PFSK-1 (cell line): ENCODE measurements around the gene ZC3H7A.

Experiments used
- FOXP2 ChIP-seq: optimal IDR thresholded peaks from 2 replicates; pipeline ENCODE3; 2011; ENCODE audit warnings: borderline replicate concordance, control low read depth, inconsistent platforms; ENCODE audit not compliant: insufficient read depth; ENCODE audit errors: extremely low read length, extremely low read depth
- POLR2AphosphoS5 ChIP-seq: IDR thresholded peaks from 2 replicates; pipeline ENCODE4 v1.6.1; 2012; ENCODE audit warnings: low read depth, mild to moderate bottlenecking, control low read depth, low read length, moderate library complexity
- SIN3A ChIP-seq: IDR thresholded peaks from 2 replicates; pipeline ENCODE4 v1.6.1; 2012; ENCODE audit warnings: mild to moderate bottlenecking, low read length, moderate library complexity, borderline replicate concordance; ENCODE audit not compliant: insufficient read depth
- TAF1 ChIP-seq: IDR thresholded peaks from 2 replicates; pipeline ENCODE4 v1.6.1; 2012; ENCODE audit warnings: low read length, control low read depth, borderline replicate concordance; ENCODE audit not compliant: insufficient read depth
- TF ChIP-seq, protein P1 (sequence below), 2 experiments: IDR thresholded peaks; 2 replicates each; pipeline versions ENCODE4 v1.6.1 to v1.8.0; 2011 to 2012; ENCODE audit warnings: low read depth in 2 of 2, low read length in 2 of 2, control low read depth in 1 of 2, inconsistent platforms in 1 of 2, mild to moderate bottlenecking in 1 of 2, moderate library complexity in 1 of 2; ENCODE audit not compliant: insufficient read depth in 1 of 2

ZC3H7A gene

DNA sequence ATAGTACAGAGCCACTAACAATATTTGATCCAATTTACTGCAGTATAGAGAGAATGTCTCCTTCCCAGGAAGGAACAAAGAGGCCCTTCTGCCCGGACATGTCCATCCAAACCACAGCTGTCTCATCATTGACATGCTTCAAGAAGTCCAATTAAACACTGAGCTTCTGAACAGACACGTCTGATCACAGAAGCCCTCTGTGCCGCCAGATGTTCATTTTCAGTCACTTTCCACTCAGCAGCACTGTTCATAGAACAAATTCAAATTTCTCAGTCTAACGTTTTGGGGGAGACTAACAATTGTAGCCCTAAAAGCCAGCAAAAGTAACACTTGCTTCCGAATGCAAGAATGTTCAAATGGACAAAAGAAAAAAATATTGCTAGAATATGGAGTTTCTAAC is 15.3 kb downstream of the ZC3H7A start:
- TF ChIP-seq POLR2AphosphoS5: no peak
- TF ChIP-seq TAF1: no peak
- TF ChIP-seq FOXP2: no peak
- TF ChIP-seq SIN3A: no peak
- TF ChIP-seq, protein P1, sequence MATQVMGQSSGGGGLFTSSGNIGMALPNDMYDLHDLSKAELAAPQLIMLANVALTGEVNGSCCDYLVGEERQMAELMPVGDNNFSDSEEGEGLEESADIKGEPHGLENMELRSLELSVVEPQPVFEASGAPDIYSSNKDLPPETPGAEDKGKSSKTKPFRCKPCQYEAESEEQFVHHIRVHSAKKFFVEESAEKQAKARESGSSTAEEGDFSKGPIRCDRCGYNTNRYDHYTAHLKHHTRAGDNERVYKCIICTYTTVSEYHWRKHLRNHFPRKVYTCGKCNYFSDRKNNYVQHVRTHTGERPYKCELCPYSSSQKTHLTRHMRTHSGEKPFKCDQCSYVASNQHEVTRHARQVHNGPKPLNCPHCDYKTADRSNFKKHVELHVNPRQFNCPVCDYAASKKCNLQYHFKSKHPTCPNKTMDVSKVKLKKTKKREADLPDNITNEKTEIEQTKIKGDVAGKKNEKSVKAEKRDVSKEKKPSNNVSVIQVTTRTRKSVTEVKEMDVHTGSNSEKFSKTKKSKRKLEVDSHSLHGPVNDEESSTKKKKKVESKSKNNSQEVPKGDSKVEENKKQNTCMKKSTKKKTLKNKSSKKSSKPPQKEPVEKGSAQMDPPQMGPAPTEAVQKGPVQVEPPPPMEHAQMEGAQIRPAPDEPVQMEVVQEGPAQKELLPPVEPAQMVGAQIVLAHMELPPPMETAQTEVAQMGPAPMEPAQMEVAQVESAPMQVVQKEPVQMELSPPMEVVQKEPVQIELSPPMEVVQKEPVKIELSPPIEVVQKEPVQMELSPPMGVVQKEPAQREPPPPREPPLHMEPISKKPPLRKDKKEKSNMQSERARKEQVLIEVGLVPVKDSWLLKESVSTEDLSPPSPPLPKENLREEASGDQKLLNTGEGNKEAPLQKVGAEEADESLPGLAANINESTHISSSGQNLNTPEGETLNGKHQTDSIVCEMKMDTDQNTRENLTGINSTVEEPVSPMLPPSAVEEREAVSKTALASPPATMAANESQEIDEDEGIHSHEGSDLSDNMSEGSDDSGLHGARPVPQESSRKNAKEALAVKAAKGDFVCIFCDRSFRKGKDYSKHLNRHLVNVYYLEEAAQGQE (IDR thresholded peaks at IDR 0.05; ENCODE audit: insufficient read depth in 1 of 2, low read depth in 2 of 2, low read length in 2 of 2): no peak

DNA sequence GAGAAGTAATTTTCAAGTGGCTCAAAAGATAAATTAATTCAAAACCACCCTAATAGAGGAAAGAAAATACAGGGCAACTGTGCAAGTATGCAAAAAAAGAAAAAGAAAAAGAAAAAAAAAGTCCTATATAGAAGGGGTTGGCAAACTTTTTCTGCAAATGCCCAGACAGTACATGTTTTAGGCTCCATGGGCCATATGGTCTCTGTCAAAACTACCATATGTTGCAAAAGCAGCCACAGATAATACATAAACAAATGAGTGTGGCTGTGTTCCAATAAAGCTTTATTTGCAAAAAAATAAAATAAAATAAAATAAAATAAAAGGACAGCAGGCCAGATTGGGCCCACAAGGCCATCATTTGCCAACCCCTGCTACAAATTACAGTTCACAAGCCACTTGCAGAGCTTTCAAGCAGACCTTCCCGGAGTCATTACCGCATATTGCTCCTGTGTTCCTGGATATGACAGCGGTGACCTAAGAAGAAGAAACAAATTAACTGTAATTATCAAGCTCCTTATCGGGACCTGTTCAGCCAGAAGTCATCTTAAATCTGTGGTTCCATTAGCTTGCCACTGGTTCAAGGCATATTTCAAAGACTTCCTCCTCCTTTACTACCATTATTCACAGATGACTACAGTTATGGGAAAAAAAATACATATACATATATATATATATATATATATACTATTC is 15.9 kb downstream of the ZC3H7A start:
- TF ChIP-seq POLR2AphosphoS5 (no peak), FOXP2 (no peak), SIN3A (no peak), TAF1 (no peak)
- TF ChIP-seq, protein P1 (IDR thresholded peaks at IDR 0.05; ENCODE audit: insufficient read depth in 1 of 2, low read depth in 2 of 2, low read length in 2 of 2): no peak

DNA sequence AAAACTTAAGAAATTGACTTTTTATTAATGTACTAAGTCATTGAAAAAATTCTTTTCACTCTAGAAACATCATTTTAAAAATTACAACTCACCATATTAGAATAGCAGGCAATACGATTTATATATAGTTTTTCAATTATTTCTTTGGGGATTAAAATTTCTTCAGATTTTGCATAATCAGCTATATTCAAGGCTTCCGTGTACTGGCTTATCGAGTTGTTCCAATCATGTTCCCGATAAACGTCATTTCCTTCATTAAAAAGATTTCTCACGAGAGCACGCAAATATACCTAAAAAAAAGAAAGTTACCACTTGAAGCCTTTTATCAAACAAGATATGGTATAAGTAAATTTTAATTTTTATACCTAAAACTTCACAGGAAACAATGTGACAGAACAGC is 18.0 kb downstream of the ZC3H7A start:
- TF ChIP-seq POLR2AphosphoS5 (no peak), FOXP2 (no peak), TAF1 (no peak), SIN3A (no peak)

DNA sequence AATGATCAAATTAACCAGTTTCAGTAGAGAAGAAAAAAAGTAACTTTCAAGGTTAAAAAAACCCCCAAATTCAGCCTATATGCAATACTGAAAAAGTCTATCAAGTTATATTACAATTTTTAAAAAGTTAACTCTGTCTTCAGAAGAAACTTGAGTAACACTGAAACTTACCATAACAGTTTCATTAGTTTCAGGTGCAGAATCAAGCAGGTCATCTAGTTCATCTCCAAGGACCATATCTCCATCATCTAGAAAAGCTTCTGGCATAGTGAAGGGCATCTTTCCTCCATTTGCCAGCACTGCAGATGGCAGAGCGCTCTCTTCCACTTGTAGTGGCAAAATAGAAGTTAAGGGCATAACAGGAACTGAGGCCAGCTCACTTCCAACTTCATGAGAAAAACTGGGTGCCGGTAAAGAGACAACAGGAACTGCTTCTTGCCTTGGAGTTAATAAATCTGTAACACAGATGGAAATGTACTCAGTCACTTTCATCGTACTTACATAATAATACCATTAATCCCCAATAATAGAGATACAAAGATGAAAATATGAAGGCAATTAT is 22.9 kb downstream of the ZC3H7A start:
- TF ChIP-seq SIN3A (no peak), TAF1 (no peak), FOXP2 (no peak), POLR2AphosphoS5 (no peak)
- TF ChIP-seq, protein P1 (IDR thresholded peaks at IDR 0.05; ENCODE audit: insufficient read depth in 1 of 2, low read depth in 2 of 2, low read length in 2 of 2): no peak

DNA sequence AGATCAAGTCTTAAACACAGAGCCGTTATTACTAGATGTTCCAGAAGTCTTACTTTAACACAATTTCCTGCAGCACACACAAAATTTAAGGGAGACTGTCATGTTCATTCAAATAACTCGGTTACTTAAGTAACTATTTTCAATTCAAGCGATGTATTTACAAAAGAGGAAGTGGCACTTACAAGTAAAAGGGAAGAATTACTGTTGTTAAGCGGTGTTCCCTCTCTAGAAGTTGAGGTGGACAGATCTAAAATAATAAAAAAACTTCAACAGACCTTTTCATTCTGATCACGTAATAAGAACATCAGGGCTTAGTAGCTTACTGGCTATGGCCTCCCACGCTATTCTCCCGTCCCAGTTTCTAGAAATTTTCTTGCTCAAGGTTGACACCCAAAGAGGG is 28.2 kb downstream of the ZC3H7A start:
- TF ChIP-seq TAF1 (no peak), POLR2AphosphoS5 (no peak), SIN3A (no peak), FOXP2 (no peak)
- TF ChIP-seq, protein P1 (IDR thresholded peaks at IDR 0.05; ENCODE audit: insufficient read depth in 1 of 2, low read depth in 2 of 2, low read length in 2 of 2): no peak
